NB4 (cell line): Measurements from ENCODE around the gene JAM3.

Source experiments
- DNase-seq: peaks from one replicate; pipeline ENCODE4 v3.0.0; 2010; ENCODE audit warnings: low read depth
- H3K4me3 ChIP-seq: one replicate; pipeline ENCODE4 v1.5.1; 2011; ENCODE audit warnings: mild to moderate bottlenecking, low read depth, low read length, moderate library complexity
- MYC ChIP-seq: IDR thresholded peaks from 2 replicates; pipeline ENCODE4 v1.6.1; 2011; ENCODE audit warnings: low read depth, low read length
- POLR2A ChIP-seq: IDR thresholded peaks from 2 replicates; pipeline ENCODE4 v1.6.1; 2011; ENCODE audit warnings: mild to moderate bottlenecking; ENCODE audit not compliant: insufficient read length; ENCODE audit errors: extremely low read depth
- TF ChIP-seq, protein P1 (sequence below): IDR thresholded peaks from 2 replicates; pipeline ENCODE4 v1.6.1; 2011; ENCODE audit warnings: low read depth, low read length
- TF ChIP-seq, protein P2 (sequence below): IDR thresholded peaks from one replicate; pipeline ENCODE4 v1.5.1; 2012; ENCODE audit warnings: low read depth, low read length

JAM3 gene

DNA sequence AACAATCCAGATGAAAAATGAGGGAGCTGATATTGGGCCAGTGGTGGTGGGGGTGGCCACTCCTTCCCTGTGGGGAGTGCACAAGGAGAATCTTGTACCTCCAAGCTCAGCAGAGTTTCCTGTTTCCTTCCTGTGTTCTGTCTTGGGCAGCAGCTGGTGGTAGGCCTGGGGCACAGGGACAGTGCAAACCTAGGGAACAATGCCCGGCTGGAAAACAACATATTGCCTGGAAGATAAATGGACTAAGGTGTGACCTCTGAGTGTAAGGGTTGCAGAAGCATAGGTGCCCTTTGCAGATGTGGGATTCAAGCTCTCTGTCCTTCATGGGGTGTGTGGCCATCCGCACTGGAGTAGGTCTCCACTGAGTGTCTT lies 5.8 kb upstream of the JAM3 start:
- H3K4me3 ChIP-seq, result no peak overlapping the region
- DNase-seq, result no peak
- no peak for TF ChIP-seq MYC
- TF ChIP-seq, protein P1, sequence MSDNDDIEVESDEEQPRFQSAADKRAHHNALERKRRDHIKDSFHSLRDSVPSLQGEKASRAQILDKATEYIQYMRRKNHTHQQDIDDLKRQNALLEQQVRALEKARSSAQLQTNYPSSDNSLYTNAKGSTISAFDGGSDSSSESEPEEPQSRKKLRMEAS, result no peak
- TF ChIP-seq, protein P2, sequence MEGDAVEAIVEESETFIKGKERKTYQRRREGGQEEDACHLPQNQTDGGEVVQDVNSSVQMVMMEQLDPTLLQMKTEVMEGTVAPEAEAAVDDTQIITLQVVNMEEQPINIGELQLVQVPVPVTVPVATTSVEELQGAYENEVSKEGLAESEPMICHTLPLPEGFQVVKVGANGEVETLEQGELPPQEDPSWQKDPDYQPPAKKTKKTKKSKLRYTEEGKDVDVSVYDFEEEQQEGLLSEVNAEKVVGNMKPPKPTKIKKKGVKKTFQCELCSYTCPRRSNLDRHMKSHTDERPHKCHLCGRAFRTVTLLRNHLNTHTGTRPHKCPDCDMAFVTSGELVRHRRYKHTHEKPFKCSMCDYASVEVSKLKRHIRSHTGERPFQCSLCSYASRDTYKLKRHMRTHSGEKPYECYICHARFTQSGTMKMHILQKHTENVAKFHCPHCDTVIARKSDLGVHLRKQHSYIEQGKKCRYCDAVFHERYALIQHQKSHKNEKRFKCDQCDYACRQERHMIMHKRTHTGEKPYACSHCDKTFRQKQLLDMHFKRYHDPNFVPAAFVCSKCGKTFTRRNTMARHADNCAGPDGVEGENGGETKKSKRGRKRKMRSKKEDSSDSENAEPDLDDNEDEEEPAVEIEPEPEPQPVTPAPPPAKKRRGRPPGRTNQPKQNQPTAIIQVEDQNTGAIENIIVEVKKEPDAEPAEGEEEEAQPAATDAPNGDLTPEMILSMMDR, result no peak
- TF ChIP-seq POLR2A, result no peak

DNA sequence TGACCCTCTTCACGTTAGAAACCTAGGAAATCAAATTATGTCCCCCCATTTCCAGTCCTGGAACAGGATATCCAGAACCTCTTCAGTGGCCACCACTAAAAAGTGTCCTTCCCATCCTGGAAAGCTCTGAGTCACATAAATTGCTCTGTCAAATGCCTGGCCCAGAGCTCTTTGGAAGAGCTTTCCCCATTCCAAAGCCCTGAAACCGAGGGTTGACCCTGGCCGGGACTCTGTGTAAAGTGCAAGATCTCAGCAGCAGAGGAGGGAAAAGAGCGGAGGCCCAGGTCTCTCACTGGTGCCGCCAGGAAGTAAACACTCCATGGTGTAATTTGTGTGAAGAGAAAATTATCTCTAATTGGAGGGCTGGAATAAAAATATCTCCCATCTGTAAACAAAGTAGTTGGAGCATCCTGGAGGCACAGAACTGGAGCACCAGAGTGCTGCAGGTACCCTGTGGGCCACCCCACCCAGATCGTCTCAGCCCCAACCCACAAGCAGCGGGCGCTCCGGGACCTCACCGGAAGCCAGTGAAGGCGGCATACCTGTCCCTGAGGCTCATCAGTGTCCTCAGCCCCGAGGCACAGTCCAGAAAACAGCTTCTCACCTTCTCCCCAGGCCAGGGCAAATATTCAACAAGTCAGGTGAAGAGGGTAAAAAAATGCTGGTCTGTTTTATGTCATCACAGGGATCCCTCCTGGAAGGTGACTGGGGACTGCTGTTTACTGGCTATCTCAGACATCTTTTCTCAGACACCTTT lies 4.7 kb upstream of the JAM3 start:
- TF ChIP-seq, protein P1, result no peak
- TF ChIP-seq POLR2A (no peak), MYC (no peak)
- TF ChIP-seq, protein P2, result no peak
- no peak overlapping the region for H3K4me3 ChIP-seq
- DNase-seq, result no peak

DNA sequence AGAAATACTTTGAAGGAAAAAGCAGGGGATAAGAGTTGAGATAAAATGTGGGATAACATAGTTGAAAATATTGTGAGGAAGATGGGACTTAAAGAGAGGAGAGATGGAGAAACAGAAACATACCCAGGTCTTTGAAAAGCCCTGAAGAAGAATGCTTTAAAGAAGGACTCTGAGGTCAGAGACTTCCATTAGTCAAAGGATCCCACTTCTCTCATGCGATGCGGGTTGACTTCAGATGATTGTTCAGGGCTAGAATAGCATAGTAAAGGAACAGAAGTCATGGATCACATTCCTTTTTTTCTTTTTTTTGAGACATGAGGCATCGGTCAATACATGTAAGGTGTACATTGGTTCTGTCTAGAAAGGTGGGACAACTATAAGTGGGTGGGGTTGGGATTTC lies 3.5 kb upstream of the JAM3 start:
- H3K4me3 ChIP-seq, result no peak overlapping the region
- DNase-seq, result no peak
- TF ChIP-seq, protein P1, result no peak
- TF ChIP-seq, protein P2, result no peak
- TF ChIP-seq POLR2A (no peak), MYC (no peak)

DNA sequence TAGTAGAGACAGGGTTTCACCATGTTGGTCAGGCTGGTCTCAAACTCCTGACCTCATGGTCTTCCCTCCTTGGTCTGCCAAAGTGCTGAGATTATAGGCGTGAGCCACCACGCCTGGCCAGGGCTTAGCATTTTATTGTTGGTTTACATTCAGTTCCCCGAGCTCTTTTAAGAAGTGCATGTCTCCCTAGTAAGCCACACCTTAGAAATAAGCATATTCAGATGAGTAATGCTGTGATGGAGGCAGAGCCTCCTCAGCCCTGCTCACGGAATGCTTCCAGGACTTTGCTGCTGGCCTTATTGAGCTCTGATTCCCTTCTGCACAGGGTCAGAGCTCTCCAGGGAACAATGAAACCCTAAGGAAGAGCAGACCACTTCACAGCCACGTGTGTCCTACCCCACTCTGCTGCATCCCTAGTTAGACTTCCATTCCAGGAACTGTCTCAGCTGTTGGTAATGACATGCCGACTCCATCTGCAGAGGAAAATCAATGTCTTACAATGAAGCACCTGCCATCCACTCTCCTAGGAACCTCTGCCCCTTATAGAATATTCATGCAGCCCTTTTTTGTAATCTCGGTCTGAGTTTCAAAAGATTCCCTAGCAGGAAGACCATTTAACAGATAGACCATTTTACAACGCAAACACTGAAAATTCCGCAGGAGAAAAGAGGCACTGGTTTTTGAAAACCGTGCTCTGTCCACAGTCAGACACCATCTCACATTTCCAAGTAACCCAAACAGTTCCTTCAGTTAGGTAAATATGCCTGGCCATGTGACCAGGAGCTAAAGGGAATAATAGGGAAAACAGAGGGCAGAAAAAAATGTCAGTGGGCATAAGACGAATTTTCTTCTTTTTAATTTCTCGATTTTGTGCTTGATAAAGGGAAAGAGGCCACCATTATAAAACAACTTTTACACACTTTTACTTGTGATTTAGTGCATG lies 1.7 kb upstream of the JAM3 start:
- no peak for TF ChIP-seq POLR2A
- TF ChIP-seq, protein P2, result no peak
- no peak for TF ChIP-seq MYC
- TF ChIP-seq, protein P1, result no peak
- H3K4me3 ChIP-seq, result no peak overlapping the region
- no peak for DNase-seq

DNA sequence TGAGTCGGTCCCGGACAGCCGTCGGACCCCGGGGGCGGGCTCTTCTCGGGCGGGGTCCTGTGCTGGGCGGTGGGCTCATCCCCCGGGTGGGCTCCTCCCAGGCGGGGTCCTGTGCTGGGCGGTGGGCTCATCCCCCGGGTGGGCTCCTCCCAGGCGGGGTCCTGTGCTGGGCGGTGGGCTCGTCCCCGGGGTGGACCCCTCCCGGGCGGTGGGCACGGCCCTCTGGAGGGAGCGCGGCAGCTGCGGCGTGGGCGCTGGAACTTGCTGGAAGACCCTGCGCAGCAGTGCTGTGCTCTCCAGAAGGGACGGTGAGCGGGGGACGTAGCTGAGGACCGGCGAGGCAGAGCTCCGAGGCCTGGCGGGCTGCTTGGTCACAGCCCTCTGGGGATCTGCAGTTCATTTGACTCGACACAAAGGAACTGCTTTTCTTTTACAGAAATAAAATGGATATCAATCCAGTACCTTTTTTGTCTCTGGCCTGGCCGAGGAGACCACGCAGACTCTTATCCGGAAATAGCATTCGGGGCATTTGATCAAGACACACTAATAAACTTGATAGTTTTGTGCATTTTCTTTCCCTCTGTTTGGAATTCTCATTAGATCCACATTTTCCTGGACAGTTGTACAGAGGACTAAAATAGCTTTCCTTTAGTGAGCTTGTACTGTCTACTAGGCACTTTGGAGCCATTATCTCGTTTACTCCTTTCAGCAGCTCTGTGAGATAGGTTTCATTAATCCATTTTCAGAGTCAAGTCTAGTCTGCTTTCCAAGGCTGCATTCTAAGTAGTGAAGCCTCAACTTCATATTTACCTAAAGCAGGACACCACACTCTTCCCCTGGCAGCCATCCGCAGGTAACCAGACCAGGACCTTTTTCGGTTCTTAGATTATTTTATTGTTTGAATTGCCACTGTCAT lies 812 bp downstream of the JAM3 start:
- TF ChIP-seq POLR2A, result no peak
- TF ChIP-seq, protein P1, result no peak
- H3K4me3 ChIP-seq, result no peak overlapping the region
- DNase-seq, result no peak
